HG02840 (cell line): ENCODE results near the gene UQCR11.

ENCODE experiments used
- ATAC-seq: cut with Tn5 transposase; IDR thresholded peaks from one replicate; pipeline ENCODE4 v1.9.1; 2021; ENCODE audit warnings: mild to moderate bottlenecking, moderate library complexity, moderate number of reproducible peaks; ENCODE audit not compliant: unreplicated experiment, low FRiP score

Gene UQCR11

GRCh38 chr19:1618157-1619093 is 13.2 kb upstream of the UQCR11 start:
- no peak for ATAC-seq

GRCh38 chr19:1616875-1617274 is 11.6 kb upstream of the UQCR11 start:
- ATAC-seq, result no peak

DNA sequence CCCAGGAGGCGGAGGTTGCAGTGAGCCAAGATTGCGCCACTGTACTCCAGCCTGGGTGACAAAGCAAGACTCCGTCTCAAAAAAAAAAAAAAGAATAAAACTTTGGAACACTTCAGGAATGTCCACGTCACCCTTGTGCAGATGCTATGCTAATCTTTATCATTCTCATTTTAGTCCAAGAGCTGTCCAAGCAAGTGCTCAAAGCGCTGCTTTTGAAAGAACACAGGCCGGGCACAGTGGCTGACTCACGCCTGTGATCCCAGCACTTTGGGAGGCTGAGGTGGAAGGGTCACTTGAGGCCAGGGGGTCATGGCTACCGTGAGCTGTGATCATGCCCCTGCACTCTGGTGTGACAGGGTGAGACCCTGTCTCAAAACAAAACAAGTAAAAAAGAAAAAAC is 11.1 kb upstream of the UQCR11 start:
- no peak for ATAC-seq

- no peak for ATAC-seq
These were observed 10.0 kb upstream of the UQCR11 start for GRCh38 chr19:1615156-1615765.

DNA sequence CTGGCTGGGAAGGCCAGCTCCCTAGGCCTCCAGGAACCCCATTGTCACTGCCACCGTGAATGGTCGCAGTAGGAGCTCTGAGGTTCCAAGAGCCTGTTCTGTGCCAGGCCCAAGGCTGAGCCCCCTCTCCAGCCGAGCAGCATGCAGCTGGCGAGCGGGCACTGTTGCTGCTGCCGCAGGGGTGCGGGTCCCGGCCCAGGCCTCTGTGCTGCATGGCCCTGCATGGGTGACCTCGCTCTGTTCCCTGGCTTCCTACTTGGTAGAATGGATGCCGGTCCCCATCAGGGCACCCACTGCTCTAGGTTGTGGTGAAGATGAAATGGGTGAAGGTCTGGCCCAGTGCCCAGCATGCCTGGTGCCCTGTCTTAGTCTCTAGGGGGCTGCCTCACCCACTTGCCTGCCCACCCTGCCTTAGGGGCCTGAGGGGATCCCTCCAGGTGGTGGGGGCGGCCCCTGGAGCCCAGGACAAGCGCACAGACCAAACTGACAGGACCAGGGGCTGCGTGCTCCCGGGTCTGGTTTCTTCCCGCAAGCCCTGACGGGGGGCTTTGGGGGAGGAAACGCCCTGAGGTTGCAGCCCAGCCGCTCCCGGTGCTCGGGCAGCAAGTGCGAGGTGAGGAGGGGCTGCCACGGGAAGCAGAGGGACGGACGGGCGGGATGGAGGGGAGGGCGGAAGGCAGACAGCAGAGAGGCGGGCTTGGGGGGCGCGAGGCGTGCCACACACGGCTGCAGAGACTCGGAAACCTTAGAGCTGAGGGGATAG is 8.7 kb upstream of the UQCR11 start:
- no peak for ATAC-seq

DNA sequence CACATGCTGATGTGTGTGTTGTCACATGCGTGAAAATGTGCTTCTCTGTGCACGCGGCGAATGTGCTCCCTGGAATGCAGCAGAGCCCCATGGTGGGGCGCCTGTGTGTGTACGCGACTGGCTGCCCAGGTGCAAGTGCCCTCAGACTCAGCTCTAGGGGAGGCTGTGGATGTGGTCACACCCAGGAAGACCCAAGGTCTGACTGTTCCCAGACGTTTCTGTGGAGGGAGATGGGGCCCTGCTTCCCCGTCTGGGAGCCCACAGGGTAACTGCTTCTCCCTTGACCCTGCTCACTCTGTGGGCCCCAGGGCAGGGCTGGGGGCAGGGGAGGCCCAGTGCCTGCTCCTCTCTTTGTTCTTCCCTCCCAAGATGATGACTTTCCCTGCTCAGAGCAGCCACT is 7.9 kb upstream of the UQCR11 start:
- no peak for ATAC-seq

DNA sequence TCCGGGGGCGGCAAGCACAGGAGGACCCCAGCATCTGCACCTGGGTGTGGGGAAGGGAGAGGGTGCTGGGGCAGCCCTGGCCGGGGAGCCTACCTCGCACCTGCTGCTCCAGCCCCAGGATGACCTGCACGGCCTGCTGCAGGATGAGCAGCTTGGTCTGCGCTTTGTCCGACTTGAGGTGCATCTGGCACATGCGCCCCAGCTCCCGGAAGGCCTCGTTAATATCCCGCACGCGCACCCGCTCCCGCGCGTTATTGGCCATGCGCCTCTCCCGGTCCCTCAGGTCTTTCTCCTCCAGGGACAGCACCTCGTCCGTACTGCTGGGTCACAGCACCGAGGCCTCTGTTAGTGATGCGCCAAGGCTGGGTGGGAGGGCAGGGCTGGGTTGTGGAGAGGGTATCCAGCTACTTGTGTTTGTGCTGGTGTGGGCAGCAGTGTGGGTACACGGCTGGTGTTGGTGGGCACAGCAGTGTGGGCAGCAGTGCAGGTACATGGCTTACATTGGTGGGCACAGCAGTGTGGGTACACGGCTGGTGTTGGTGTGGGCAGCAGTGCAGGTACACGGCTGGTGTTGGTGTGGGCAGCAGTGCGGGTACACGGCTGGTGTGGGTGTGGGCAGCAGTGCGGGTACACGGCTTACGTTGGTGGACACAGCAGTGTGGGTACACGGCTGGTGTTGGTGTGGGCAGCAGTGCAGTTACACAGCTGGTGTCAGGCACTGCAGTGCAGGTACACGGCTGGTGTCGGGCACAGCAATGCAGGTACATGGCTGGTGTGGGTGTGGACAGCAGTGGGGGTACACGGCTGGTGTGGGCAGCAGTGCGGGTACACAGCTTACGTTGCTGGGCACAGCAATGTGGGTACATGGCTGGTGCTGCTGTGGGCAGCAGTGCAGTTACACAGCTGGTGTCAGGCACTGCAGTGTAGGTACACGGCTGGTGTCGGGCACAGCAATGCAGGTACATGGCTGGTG is 7.1 kb upstream of the UQCR11 start:
- ATAC-seq, result no peak

- no peak for ATAC-seq
These were observed 6.1 kb upstream of the UQCR11 start for GRCh38 chr19:1611353-1611752.

GRCh38 chr19:1610579-1610978 is 5.3 kb upstream of the UQCR11 start:
- no peak for ATAC-seq

- ATAC-seq, result no peak
These were observed 4.6 kb upstream of the UQCR11 start for GRCh38 chr19:1609680-1610474.

GRCh38 chr19:1609103-1609396 is 3.8 kb upstream of the UQCR11 start:
- ATAC-seq, result no peak

GRCh38 chr19:1608359-1609102 is 3.3 kb upstream of the UQCR11 start:
- no peak for ATAC-seq

GRCh38 chr19:1606138-1606651 is 933 bp upstream of the UQCR11 start:
- no peak for ATAC-seq

GRCh38 chr19:1602091-1602707 is 3.1 kb downstream of the UQCR11 start:
- no peak for ATAC-seq

DNA sequence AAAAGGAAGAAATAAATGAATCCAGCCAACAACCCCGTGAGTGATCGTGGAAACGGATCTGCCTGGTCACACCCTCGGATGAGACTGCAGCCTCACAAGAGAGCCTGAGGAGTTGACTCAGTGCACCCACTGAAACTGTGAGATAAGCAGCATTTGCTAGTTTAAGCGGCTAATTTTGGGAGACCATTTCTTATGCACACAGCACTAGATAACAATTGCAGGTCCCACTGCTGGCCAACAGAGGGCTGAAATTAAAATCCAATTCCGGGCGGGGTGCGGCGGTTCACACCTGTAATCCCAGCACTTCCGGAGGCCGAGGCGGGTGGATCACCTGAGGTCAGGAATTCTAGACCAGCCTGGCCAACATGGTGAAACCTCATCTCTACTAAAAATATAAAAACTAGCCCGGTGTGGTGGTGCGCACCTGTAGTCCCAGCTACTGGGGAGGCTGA is 3.6 kb downstream of the UQCR11 start:
- no peak for ATAC-seq

DNA sequence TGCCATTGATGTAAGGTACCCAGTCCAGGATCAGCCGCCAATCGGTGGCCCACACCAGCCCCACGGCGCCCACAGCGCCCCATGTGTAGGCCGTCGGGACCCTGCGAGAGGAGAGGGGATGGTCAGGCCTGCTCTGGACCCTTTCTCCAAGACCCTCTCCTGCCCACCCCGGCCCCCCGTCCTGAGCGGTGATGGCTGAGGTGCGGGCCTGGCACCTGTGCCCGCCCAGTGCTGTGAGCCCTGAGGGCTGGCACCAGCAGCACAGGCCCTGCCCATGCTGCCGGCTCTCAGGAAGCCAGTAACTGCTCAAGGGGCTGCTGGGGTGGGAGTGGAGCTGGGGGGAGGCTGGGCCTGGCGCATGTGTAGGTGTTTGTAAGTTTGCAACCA is 5.8 kb downstream of the UQCR11 start:
- ATAC-seq, result no peak

DNA sequence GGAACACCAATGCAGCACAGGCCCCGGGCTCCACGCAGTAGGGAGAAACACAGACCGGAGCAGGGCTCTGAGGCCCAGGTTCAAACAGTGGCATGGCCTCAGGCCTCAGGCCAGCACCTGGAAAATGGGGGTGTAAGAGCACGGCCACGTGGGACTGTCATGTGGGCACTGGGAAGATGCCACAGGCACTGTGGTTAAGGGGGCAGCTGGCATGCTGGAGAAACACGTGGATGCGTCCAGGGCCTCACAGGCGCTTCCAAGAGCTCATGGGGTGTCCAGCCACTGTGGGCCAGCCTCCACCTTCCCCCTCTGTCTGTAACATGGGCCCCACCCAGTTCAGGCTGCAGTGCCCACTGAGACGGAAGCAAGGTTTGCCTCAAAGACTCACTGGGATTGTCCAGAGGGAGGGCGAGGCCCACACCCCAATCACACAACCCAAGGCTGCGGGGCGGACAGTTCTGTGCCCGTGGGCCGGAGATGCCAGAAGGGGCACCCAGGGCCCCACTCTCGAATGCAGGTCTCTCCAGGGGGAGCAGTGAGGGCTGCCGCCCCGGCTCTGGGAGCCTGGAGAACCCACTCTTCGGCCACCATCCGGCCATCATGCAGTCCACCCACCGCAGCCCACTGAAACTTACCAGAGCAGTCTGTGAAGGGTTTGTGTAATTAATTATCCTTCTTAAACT is 6.3 kb downstream of the UQCR11 start:
- ATAC-seq, result no peak

DNA sequence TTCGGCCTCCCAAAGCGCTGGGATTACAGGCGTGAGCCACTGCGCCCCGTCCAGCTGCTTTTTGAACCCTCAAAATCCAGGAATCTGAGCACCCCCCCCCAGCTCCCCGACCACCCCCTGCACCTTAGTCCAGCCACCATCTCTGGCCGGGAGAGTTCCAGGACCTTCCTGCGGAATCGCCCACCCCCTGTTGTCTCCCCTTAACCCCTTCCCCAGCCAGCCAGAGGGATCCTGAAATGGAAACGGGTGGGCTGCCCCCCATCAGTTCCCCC is 11.8 kb downstream of the UQCR11 start:
- no peak for ATAC-seq
